Mucosa of descending colon (tissue), 3 donors: ENCODE data around the gene PDE6A. TPM values are rescaled to one million over a fixed set of nuclear protein-coding genes. Genes with fewer than 3 reads are reported as not detected.

Source experiments
- ATAC-seq: fragments of 200-7000 bp; cut with Tn5 transposase; one replicate; pipeline ENCODE4 v1.9.1; 2020; ENCODE audit warnings: mild to moderate bottlenecking, moderate library complexity
- DNase-seq, 3 donors: peaks; one replicate each; pipeline ENCODE4 v3.0.0-alpha.2; 2020
- H3K36me3 ChIP-seq: fragments of 200-600 bp; one replicate; pipeline ENCODE4 v1.8.0; 2021; ENCODE audit warnings: low read depth, mild to moderate bottlenecking
- H3K4me1 ChIP-seq: fragments of 200-600 bp; one replicate; pipeline ENCODE4 v1.8.0; 2021; ENCODE audit warnings: low read depth, mild to moderate bottlenecking
- H3K4me3 ChIP-seq: fragments of 200-600 bp; one replicate; pipeline ENCODE4 v1.8.0; 2021; ENCODE audit warnings: mild to moderate bottlenecking
- H3K9me3 ChIP-seq: fragments of 200-600 bp; one replicate; pipeline ENCODE4 v1.8.0; 2021; ENCODE audit warnings: mild to moderate bottlenecking
- intact Hi-C, 2 donors: fragments of 100-400 bp; cut with DNase I in 1 of 2; cut with micrococcal nuclease in 1 of 2; formaldehyde crosslinking; loops; one replicate each; pipeline versions ENCODE4 v1.11.0 to v1.11.1; 2022; cut with DNase I, micrococcal nuclease
- total RNA-seq, 3 donors: library from RNA; stranded (reverse); fragmentation: NEBNext Ultra II Directional in 2 of 3; extraction: Animal tissue kit (Norgen Biotek cat#: 25700) in 2 of 3; gene quantifications; one replicate each; pipeline versions ENCODE4 v1.2.1 to v1.2.4, GENCODE V29; 2021 to 2023
- TF ChIP-seq, protein P1 (sequence below): fragments of 200-600 bp; IDR thresholded peaks from one replicate; pipeline ENCODE4 v1.8.0; 2022; ENCODE audit warnings: antibody characterized with exemption, mild to moderate bottlenecking
- donor health status: DM: no; HTN: no; CAD: no; lungs with moderate emphysema.
- donor health status: DM: no; HTN: no; CAD: no.
- donor health status: DM: no; HTN: yes; CAD: no.

The PDE6A gene
- total RNA-seq, 3 donors from 2014 or later = 1.6 to 7.3 (median 3.4) TPM

- TF ChIP-seq, protein P1, sequence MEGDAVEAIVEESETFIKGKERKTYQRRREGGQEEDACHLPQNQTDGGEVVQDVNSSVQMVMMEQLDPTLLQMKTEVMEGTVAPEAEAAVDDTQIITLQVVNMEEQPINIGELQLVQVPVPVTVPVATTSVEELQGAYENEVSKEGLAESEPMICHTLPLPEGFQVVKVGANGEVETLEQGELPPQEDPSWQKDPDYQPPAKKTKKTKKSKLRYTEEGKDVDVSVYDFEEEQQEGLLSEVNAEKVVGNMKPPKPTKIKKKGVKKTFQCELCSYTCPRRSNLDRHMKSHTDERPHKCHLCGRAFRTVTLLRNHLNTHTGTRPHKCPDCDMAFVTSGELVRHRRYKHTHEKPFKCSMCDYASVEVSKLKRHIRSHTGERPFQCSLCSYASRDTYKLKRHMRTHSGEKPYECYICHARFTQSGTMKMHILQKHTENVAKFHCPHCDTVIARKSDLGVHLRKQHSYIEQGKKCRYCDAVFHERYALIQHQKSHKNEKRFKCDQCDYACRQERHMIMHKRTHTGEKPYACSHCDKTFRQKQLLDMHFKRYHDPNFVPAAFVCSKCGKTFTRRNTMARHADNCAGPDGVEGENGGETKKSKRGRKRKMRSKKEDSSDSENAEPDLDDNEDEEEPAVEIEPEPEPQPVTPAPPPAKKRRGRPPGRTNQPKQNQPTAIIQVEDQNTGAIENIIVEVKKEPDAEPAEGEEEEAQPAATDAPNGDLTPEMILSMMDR = no peak
- ATAC-seq (peak; percentile 63), DNase-seq (peak; percentile 70 to 83 (median 77))
- peaks cover 18% of the 10 kb centered on the region for H3K4me1 ChIP-seq
- H3K36me3 ChIP-seq = no peaks in the 10 kb centered on the region
- intact Hi-C loops = no loop called here
- no peak overlapping the region for H3K4me3 ChIP-seq
- no peaks in the 10 kb centered on the region for H3K9me3 ChIP-seq
Measured at GRCh38 chr5:149938279-149938678, 6.3 kb downstream of the PDE6A start.

DNA sequence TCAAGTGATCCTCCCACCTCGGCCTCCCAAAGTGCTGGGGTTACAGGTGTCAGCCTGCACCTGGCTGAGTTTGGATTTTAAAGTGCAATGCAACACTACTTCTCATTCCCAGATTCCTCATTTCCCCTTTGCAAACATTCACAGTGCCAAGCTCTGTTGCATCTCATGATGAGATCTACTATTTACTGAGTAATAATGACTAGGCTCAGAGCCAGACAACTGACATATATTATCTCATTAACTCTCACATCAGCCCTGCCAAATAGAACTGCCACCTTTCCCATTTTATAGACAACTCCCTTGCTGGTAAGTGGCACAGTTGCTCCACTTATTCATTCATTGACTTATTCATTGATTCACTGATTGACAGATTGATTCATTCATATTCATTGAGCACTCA lies 7.0 kb downstream of the PDE6A start:
- intact Hi-C loops = no loop called here
- Histone ChIP-seq H3K4me3 (no peak overlapping the region), H3K4me1 (peaks cover 16% of the 10 kb centered on the region), H3K9me3 (no peaks in the 10 kb centered on the region), H3K36me3 (no peaks in the 10 kb centered on the region)
- TF ChIP-seq, protein P1 = no peak
- DNase-seq (peak in 1 of 3 donors; percentile 53), ATAC-seq (peak; percentile 81)

GRCh38 chr5:149936700-149937091 lies 7.9 kb downstream of the PDE6A start:
- peaks cover 16% of the 10 kb centered on the region for H3K4me1 ChIP-seq
- DNase-seq = no peak
- intact Hi-C loops = no loop called here
- no peaks in the 10 kb centered on the region for H3K9me3 ChIP-seq
- H3K4me3 ChIP-seq = no peak overlapping the region
- H3K36me3 ChIP-seq = no peaks in the 10 kb centered on the region
- ATAC-seq = no peak
- TF ChIP-seq, protein P1 = no peak

GRCh38 chr5:149936044-149936699 lies 8.4 kb downstream of the PDE6A start:
- no peak for DNase-seq
- Histone ChIP-seq H3K4me1 (peaks cover 12% of the 10 kb centered on the region), H3K9me3 (no peaks in the 10 kb centered on the region), H3K4me3 (no peak overlapping the region), H3K36me3 (no peaks in the 10 kb centered on the region)
- TF ChIP-seq, protein P1 = no peak
- intact Hi-C loops = no loop called here
- no peak for ATAC-seq

GRCh38 chr5:149935431-149935901 lies 9.1 kb downstream of the PDE6A start:
- TF ChIP-seq, protein P1 = no peak
- intact Hi-C loops = no loop called here
- ATAC-seq = no peak
- Histone ChIP-seq H3K4me1 (peaks cover 8% of the 10 kb centered on the region), H3K4me3 (no peak overlapping the region), H3K36me3 (no peaks in the 10 kb centered on the region), H3K9me3 (no peaks in the 10 kb centered on the region)
- DNase-seq = no peak
